GM18505 (cell line): Measurements from ENCODE around the gene PPP3R1.
"Not testable (repeated sequence)": the region's sequence is repeated elsewhere in the genome, so short reads cannot be mapped to it uniquely, and the experiment has no call there.

ENCODE experiments used
- ATAC-seq: cut with Tn5 transposase; IDR thresholded peaks from one replicate; pipeline ENCODE4 v1.9.1; 2021; ENCODE audit not compliant: unreplicated experiment
- POLR2A ChIP-seq: IDR thresholded peaks from 4 replicates; pipeline ENCODE4 v1.6.1; 2011; ENCODE audit warnings: borderline replicate concordance; ENCODE audit not compliant: insufficient read depth, insufficient read length; ENCODE audit errors: extremely low read depth

The PPP3R1 gene

GRCh38 chr2:68178954-68179627, 73.2 kb downstream of the PPP3R1 start:
- no peak for ATAC-seq

GRCh38 chr2:68178432-68178831, 73.9 kb downstream of the PPP3R1 start:
- ATAC-seq, result no peak
- no peak for TF ChIP-seq POLR2A

More at GRCh38 chr2:68178954-68179627, 73.2 kb downstream of the PPP3R1 start:
- no peak for TF ChIP-seq POLR2A

DNA sequence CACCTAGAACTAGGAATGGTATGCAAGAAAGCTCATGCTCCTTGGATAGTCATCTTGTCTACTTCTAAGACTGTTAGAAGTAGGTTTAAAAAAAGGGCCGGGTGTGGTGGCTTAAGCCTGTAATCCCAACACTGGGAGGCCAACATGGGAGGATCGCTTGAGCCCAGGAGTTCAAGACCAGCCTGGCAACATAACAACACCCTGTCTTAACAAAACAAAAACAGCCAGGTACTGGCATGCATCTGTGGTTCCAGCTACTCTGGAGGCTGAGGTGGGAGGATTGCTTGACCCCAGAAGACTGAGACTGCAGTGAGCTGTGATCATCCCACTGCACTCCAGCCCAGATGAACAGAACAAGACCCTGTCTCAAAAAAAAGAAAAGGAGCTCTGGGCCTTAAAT, 74.8 kb downstream of the PPP3R1 start:
- TF ChIP-seq POLR2A, result no peak
- ATAC-seq, result no peak

GRCh38 chr2:68176657-68177056, 75.7 kb downstream of the PPP3R1 start:
- ATAC-seq, result no peak
- no peak for TF ChIP-seq POLR2A

GRCh38 chr2:68175210-68175609, 77.1 kb downstream of the PPP3R1 start:
- not testable (repeated sequence) for ATAC-seq

DNA sequence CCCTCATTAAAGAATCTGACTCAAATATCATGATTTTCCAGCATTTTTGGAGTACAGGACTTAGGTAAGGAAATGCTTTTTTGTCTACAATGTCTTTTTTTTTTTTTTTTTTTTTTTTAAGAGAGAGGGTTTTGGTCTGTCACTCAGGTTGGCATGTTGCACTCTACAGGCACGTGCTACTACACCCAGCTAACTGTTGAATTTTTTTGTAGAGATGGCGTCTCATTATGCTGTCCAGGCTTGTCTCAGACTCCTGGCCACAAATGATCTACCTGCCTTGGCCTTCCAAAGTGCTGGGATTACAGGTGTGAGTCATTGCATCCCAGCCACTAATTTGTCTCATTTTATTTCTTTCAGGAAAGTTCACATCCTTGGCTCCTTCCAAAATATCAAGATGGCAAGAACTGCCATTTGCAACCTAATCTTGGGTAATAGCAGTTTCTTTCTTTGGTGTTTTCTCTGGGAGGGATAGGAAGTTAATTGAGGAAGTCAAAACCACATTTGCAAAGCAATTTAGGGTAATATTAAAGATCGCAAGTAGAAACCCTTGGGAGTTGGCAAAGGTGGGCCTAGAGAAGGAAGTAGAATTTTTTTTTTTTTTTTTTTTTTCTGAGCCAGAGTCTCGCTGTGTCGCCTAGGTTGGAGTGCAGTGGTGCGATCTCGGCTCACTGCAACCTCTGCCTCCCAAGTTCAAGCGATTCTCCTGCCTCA, 79.2 kb downstream of the PPP3R1 start:
- ATAC-seq, result no peak
- no peak for TF ChIP-seq POLR2A

GRCh38 chr2:68172521-68172920, 79.8 kb downstream of the PPP3R1 start:
- TF ChIP-seq POLR2A, result no peak
- no peak for ATAC-seq

GRCh38 chr2:68171684-68172083, 80.6 kb downstream of the PPP3R1 start:
- no peak for ATAC-seq
- no peak for TF ChIP-seq POLR2A

DNA sequence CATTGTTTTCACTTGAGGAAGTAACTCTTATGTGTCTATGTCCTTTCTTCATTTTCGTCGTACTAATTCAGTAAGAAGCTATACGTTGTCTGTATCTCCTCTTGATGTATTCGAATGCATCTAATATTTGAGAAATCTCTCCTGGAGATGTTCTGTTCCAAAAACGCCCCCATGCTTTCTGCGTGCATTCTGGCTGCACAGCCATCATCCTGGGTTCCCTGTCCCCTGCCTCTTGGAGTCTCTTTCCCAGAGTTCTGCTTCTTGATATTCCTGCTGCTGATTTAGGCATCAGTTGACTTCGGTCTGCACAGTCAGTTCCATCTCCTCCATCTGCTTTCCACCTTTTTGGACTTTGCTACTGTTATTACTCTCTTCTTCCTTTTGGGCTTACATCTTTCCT, 81.2 kb downstream of the PPP3R1 start:
- TF ChIP-seq POLR2A, result no peak
- ATAC-seq, result no peak

GRCh38 chr2:68169308-68169707, 83.0 kb downstream of the PPP3R1 start:
- no peak for ATAC-seq
- no peak for TF ChIP-seq POLR2A

DNA sequence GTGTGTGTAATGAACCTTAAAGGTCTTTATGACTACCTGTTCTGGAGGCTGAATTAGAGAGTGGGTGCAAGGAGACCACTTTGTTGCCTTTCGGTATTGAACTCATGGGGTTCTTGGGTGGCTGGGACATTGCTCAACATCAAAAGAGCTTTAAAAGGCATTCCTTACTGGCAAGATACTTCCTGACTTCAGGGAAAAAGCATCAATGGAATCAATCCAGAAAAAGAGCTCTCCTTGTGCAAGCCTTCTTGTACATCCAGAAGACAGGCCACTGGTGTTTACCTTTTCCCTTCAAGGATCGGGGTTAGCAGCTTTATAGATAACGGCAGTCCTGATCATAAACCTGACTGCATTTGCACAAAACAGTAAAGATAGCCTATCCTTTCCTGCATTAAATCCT, 85.1 kb downstream of the PPP3R1 start:
- ATAC-seq, result no peak
- no peak for TF ChIP-seq POLR2A

- ATAC-seq, result no peak
- no peak for TF ChIP-seq POLR2A
Observed at GRCh38 chr2:68163641-68164040, 88.7 kb downstream of the PPP3R1 start.

GRCh38 chr2:68158134-68158447, 94.2 kb downstream of the PPP3R1 start:
- no peak for ATAC-seq
- TF ChIP-seq POLR2A, result no peak

DNA sequence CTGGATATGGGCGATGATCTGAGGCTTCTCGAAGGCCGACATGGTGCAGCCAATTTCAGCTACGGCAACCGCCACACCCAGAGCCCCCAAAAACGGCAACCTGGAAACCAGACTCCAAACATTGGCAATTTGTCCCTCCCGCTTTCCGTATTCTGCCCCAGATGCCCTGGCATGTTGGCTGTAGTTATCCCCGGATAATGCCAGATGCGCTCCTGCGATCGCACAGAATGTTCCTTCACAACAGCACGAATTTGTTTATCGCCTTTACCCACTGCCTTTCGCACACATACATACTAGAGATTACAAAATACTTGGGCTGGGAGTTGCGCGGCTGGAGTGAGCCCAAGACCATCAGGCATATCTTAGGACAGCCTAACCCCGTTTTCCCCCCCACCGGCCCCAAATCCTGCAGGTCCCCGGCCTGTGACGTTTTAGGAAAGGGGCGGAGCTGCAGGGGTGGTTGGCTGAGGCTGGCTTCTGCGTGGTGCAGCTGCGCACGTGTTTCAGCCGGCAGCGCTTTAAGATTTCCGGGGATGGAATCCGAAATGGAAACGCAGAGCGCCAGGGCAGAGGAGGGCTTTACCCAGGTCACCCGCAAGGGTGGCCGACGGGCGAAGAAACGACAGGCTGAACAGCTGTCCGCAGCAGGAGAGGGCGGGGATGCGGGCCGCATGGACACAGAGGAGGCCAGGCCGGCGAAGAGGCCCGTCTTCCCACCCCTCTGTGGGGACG, 94.8 kb downstream of the PPP3R1 start, which contains the start of gene PNO1:
Gene PNO1, plus strand, starts transcription at position 487 of the 732 bp plus-strand sequence. Its CDS starts 47 bp downstream, at position 534.
- peak; percentile 51 for TF ChIP-seq POLR2A
- ATAC-seq, result peak; percentile 93

GRCh38 chr2:68157002-68157401, 95.3 kb downstream of the PPP3R1 start:
- no peak for TF ChIP-seq POLR2A
- ATAC-seq, result peak; percentile 36

GRCh38 chr2:68156419-68156818, 95.9 kb downstream of the PPP3R1 start:
- TF ChIP-seq POLR2A, result no peak
- no peak for ATAC-seq
